Activated CD4-positive, alpha-beta T cell treated with anti-CD3 and anti-CD28 coated beads for 24 hours (primary cell): ENCODE measurements around the gene ADPRHL1.
"Not testable (repeated sequence)": the region's sequence is repeated elsewhere in the genome, so short reads cannot be mapped to it uniquely, and the experiment has no call there.

Experiments
- DNase-seq, 2 donors: peaks; one replicate each; pipeline ENCODE4 v3.0.0-alpha.2; 2020; ENCODE audit warnings: low read depth in 2 of 2

ADPRHL1 gene

GRCh38 chr13:113402471-113403254 lies 50.6 kb downstream of the ADPRHL1 start:
- DNase-seq = no peak

DNA sequence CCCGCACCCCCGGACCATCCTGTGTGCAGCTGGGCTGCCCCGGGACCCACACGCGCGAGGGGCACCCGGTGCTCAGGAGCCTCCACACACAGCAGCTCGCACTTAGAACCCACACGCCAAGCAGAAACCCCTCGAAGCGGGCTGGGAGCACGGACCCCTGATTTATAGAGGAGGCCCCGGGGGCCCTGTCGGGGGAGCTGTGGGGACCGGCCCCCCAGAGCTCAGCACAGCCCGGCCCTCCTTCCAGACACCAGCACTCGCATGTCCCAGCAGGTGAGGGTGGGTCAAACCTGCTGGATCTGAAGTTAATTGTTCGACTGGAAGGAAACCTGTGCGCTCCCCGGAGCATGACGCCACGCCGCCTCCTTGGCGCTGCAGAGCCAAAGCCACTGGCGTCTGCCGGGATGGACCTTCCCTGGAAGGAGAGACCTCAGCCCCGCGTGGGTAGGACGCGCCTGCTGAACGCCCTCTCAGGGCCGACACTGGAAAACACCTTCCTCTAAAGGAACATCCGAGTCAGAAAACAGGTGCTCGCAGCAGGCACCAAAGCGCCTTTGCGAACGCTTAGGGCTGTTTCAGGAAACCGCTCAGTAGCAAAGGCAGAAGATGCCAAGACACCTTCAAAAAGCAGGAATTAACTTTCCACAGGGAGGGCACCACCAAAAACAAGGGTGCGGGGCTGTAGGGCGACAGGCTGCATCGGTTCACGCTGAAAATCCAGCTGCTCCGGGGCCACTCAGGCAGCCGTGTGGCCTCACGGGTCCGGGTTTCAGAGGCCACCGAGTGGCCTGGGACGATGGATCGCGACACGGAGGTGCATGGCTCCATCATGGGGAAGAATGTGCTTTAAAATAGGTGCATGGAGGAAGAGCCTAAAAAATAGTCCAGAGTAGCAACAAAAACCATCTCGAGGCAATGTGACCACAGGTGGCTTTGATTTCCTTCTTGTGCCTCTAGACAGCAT lies 51.6 kb downstream of the ADPRHL1 start:
- no peak for DNase-seq

- DNase-seq = no peak
These were observed 52.5 kb downstream of the ADPRHL1 start for GRCh38 chr13:113400621-113401451.

GRCh38 chr13:113399755-113400149 lies 53.5 kb downstream of the ADPRHL1 start:
- DNase-seq = no peak

- DNase-seq = no peak
These were observed 54.1 kb downstream of the ADPRHL1 start for GRCh38 chr13:113398963-113399754.

DNA sequence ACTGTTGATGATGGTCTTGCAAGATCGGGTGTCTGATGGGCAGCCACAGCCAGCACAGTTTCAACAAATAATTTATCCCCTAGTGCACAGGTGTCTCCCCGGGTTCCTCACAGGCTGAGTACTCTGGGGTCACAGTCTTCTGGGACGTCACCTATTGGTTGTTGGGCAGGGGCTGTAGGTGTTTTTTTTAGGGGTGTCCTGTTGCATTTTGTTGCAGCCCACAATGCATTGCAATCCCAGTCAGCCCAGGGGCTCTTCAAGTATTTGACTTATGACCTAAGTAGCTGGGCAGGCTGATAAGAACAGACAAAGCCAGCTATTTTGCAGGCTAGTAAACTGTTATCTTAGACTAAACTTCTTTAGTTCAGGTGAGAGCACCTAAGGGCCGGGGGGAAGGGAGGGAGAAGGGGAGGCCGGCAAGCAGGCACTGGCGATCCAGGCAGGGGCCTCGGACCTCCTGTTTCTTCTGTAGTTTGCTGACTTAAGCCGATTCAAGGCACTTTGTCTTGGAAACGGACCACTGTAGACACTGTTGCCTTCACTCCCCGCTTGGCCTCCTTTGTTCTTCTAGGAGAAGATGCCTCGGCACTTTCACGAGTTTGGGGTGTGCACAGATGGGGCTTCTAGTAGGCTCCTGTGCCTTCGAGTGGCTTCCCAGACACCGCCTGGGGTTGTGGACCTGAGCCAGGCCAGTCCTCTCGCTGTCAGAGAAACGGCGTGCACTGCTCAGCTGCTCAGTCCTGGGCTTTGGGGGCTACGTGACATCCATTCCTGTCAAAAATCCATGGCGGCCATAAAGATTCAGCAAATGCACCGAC lies 55.5 kb downstream of the ADPRHL1 start:
- no peak for DNase-seq

GRCh38 chr13:113394339-113394640 lies 59.0 kb downstream of the ADPRHL1 start:
- no peak for DNase-seq

GRCh38 chr13:113393563-113394338 lies 59.5 kb downstream of the ADPRHL1 start:
- peak; percentile 60 to 71 for DNase-seq

- no peak for DNase-seq
These were observed 60.1 kb downstream of the ADPRHL1 start for GRCh38 chr13:113393226-113393562.

DNA sequence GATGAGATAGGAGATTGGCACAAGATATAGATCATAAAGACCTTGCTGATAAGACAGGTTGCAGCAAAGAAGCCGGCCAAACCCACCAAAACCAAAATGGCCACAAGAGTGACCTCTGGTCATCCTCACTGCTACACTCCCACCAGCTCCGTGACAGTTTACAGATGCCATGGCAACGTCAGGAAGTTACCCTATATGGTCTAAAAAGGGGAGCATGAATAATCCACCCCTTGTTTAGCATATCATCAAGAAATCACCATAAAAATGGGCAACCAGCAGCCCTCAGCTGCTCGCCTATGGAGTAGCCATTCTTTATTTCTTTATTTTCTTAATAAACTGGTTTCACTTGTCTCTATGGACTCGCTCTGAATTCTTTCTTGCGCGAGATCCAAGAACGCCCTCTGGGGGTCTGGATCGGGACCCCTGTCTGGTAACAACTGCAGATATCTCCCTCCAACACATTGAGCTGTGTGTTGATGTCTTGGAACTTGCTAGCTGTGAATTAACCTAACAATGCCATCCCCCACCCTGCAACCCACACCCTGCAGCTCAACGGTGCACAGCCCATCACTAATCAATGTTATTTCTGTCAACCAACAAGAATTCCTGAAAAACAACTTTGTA lies 62.3 kb downstream of the ADPRHL1 start:
- no peak for DNase-seq

- not testable (repeated sequence) for DNase-seq
These were observed 63.7 kb downstream of the ADPRHL1 start for GRCh38 chr13:113389586-113389985.

GRCh38 chr13:113387396-113387795 lies 65.9 kb downstream of the ADPRHL1 start:
- DNase-seq = no peak

GRCh38 chr13:113383089-113383488 lies 70.2 kb downstream of the ADPRHL1 start:
- DNase-seq = no peak

DNA sequence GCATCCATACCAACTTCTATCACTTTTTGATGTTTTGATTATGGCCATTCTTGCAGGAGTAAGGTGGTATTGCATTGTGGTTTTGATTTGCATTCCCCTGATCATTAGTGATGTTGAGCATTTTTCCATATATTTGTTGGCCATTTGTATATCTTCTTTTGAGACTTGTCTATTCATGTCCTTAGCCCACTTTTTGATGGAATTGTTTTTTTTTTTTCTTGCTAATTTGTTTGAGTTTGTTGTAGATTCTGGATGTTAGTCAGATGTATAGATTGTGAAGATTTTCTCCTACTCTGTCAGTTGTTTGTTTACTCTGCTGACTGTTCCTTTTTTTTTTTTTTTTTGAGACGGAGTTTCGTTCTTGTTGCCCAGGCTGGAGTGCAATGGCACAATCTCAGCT lies 70.7 kb downstream of the ADPRHL1 start:
- not testable (repeated sequence) for DNase-seq

GRCh38 chr13:113378825-113379224 lies 74.5 kb downstream of the ADPRHL1 start:
- no peak for DNase-seq

DNA sequence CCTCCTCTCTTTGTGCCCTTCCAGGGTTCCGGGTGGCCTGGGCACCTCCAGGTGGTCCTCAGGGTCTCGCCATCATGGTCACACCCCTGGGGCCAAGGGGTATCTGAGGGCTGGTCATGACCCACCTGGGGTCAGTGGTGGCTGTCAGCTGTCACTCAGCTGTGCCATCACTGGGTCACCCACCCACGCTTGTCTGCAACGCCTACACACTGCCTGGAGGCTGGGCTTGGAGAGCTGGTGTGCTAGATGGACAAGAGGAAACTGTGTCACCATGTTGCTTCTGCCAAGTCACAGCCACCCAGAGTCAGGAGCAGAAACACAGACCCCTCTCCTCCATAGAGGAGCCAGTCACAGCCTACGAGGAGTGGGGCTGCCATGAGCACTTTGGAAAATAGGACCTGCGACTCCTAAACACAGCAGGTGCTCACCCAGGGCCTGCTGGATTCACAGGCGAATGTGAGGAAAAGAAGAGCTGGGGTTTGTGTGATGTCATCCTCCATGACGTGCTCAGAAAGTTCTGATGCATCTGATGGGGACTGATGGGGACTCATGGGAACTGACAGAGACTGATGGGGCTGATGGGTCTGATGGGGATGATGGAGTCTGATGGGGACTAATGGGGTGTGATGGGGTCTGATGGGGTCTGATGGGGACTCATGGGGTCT lies 78.6 kb downstream of the ADPRHL1 start:
- no peak for DNase-seq

GRCh38 chr13:113373811-113374485 lies 79.3 kb downstream of the ADPRHL1 start:
- DNase-seq = no peak

DNA sequence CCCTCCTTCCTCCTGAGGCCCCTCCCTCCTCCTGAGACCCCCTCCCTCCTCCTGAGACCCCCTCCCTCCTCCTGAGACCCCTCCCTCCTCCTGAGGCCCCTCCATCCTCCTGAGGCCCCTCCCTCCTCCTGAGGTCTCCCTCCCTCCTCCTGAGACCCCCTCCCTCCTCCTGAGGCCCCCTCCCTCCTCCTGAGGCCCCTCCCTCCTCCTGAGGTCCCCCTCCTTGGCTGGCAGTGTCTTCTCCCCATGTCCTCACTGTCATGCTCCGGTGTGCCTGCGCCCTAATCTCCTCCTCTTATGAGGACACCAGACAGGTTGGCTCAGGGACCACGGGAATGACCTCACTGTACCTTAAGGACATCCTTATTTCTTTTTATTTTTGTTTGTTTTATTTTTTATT lies 81.6 kb downstream of the ADPRHL1 start:
- not testable (repeated sequence) for DNase-seq
